ENCODE measurements around the gene BCCIP.
A peak's percentile ranks its signal among the peaks of the same experiment; 100 is the strongest.

BCCIP gene

GRCh38 chr10:125845617-125846016, 22.3 kb downstream of the BCCIP start:
- H3K27ac Mint-ChIP-seq = no peak overlapping the region

GRCh38 chr10:125846894-125847293, 23.5 kb downstream of the BCCIP start:
- no peak overlapping the region for H3K4me3 Mint-ChIP-seq
- no peaks in the 10 kb centered on the region for H3K4me1 Mint-ChIP-seq
- H3K9me3 Mint-ChIP-seq = no peaks in the 10 kb centered on the region
- ATAC-seq (no peak), DNase-seq (no peak)
- no peak overlapping the region for H3K27ac Mint-ChIP-seq
- H3K36me3 Mint-ChIP-seq (ENCODE audit: low read depth) = peaks cover 17% of the 10 kb centered on the region
- no peaks in the 10 kb centered on the region for H3K27me3 Mint-ChIP-seq

More at GRCh38 chr10:125845617-125846016, 22.3 kb downstream of the BCCIP start:
- Mint-ChIP-seq H3K27me3 (no peaks in the 10 kb centered on the region), H3K4me1 (no peaks in the 10 kb centered on the region), H3K4me3 (no peak overlapping the region), H3K9me3 (no peaks in the 10 kb centered on the region), H3K36me3 (ENCODE audit: low read depth) (peaks cover 19% of the 10 kb centered on the region)
- ATAC-seq (no peak), DNase-seq (no peak)

GRCh38 chr10:125848371-125848770, 25.0 kb downstream of the BCCIP start:
- Mint-ChIP-seq H3K9me3 (no peaks in the 10 kb centered on the region), H3K4me3 (no peak overlapping the region), H3K4me1 (no peaks in the 10 kb centered on the region), H3K27me3 (no peaks in the 10 kb centered on the region), H3K36me3 (ENCODE audit: low read depth) (peaks cover 20% of the 10 kb centered on the region), H3K27ac (no peak overlapping the region)
- DNase-seq (no peak), ATAC-seq (no peak)

GRCh38 chr10:125848857-125849256, 25.5 kb downstream of the BCCIP start:
- no peak overlapping the region for H3K4me3 Mint-ChIP-seq
- DNase-seq = no peak
- no peak for ATAC-seq

GRCh38 chr10:125849448-125849847, 26.1 kb downstream of the BCCIP start:
- Mint-ChIP-seq H3K9me3 (no peaks in the 10 kb centered on the region), H3K4me3 (no peak overlapping the region), H3K4me1 (no peaks in the 10 kb centered on the region), H3K27ac (no peak overlapping the region), H3K36me3 (ENCODE audit: low read depth) (peaks cover 22% of the 10 kb centered on the region), H3K27me3 (no peaks in the 10 kb centered on the region)
- DNase-seq = no peak
- ATAC-seq = no peak

More at GRCh38 chr10:125848857-125849256, 25.5 kb downstream of the BCCIP start:
- Mint-ChIP-seq H3K36me3 (ENCODE audit: low read depth) (peaks cover 20% of the 10 kb centered on the region), H3K9me3 (no peaks in the 10 kb centered on the region), H3K4me1 (no peaks in the 10 kb centered on the region), H3K27ac (no peak overlapping the region), H3K27me3 (no peaks in the 10 kb centered on the region)

GRCh38 chr10:125850766-125851731, 27.7 kb downstream of the BCCIP start:
- ATAC-seq = no peak
- no peak overlapping the region for H3K27ac Mint-ChIP-seq

GRCh38 chr10:125852487-125852886, 29.1 kb downstream of the BCCIP start:
- peaks cover 18% of the 10 kb centered on the region for H3K36me3 Mint-ChIP-seq (ENCODE audit: low read depth)
- ATAC-seq (no peak), DNase-seq (no peak)
- H3K4me3 Mint-ChIP-seq = no peak overlapping the region
- no peaks in the 10 kb centered on the region for H3K9me3 Mint-ChIP-seq
- no peaks in the 10 kb centered on the region for H3K4me1 Mint-ChIP-seq
- no peak overlapping the region for H3K27ac Mint-ChIP-seq
- no peaks in the 10 kb centered on the region for H3K27me3 Mint-ChIP-seq

More at GRCh38 chr10:125850766-125851731, 27.7 kb downstream of the BCCIP start:
- Mint-ChIP-seq H3K27me3 (no peaks in the 10 kb centered on the region), H3K4me3 (no peak overlapping the region), H3K36me3 (ENCODE audit: low read depth) (peaks cover 25% of the 10 kb centered on the region), H3K9me3 (no peaks in the 10 kb centered on the region), H3K4me1 (no peaks in the 10 kb centered on the region)
- no peak for DNase-seq

GRCh38 chr10:125857185-125857760, 33.9 kb downstream of the BCCIP start:
- no peak for DNase-seq
- H3K4me3 Mint-ChIP-seq = no peak overlapping the region
- H3K27ac Mint-ChIP-seq = no peak overlapping the region
- no peak for ATAC-seq
- no peaks in the 10 kb centered on the region for H3K4me1 Mint-ChIP-seq
- H3K27me3 Mint-ChIP-seq = no peaks in the 10 kb centered on the region
- H3K9me3 Mint-ChIP-seq = no peaks in the 10 kb centered on the region
- H3K36me3 Mint-ChIP-seq (ENCODE audit: low read depth) = peaks cover 7% of the 10 kb centered on the region

GRCh38 chr10:125859128-125859817, 35.9 kb downstream of the BCCIP start:
- Mint-ChIP-seq H3K27me3 (no peaks in the 10 kb centered on the region), H3K27ac (no peak overlapping the region), H3K9me3 (no peaks in the 10 kb centered on the region), H3K4me3 (no peak overlapping the region), H3K4me1 (no peaks in the 10 kb centered on the region), H3K36me3 (ENCODE audit: low read depth) (peaks cover 9% of the 10 kb centered on the region)
- ATAC-seq = no peak
- no peak for DNase-seq

- DNase-seq (no peak), ATAC-seq (no peak)
- H3K27ac Mint-ChIP-seq = no peak overlapping the region
- no peak overlapping the region for H3K4me3 Mint-ChIP-seq
- no peaks in the 10 kb centered on the region for H3K9me3 Mint-ChIP-seq
- H3K27me3 Mint-ChIP-seq = no peaks in the 10 kb centered on the region
- no peaks in the 10 kb centered on the region for H3K4me1 Mint-ChIP-seq
- H3K36me3 Mint-ChIP-seq (ENCODE audit: low read depth) = peaks cover 4% of the 10 kb centered on the region
These were observed 41.8 kb downstream of the BCCIP start for GRCh38 chr10:125865120-125865519.

GRCh38 chr10:125866421-125867029, 43.2 kb downstream of the BCCIP start:
- H3K4me1 Mint-ChIP-seq = no peaks in the 10 kb centered on the region
- no peak overlapping the region for H3K4me3 Mint-ChIP-seq
- no peak overlapping the region for H3K27ac Mint-ChIP-seq
- no peak for DNase-seq
- ATAC-seq = no peak
- peaks cover 4% of the 10 kb centered on the region for H3K36me3 Mint-ChIP-seq (ENCODE audit: low read depth)
- H3K9me3 Mint-ChIP-seq = no peaks in the 10 kb centered on the region
- H3K27me3 Mint-ChIP-seq = no peaks in the 10 kb centered on the region

- ATAC-seq = peak; percentile 40
- Mint-ChIP-seq H3K4me3 (no peak overlapping the region), H3K4me1 (no peaks in the 10 kb centered on the region), H3K27ac (no peak overlapping the region), H3K36me3 (ENCODE audit: low read depth) (peaks cover 4% of the 10 kb centered on the region), H3K27me3 (no peaks in the 10 kb centered on the region), H3K9me3 (no peaks in the 10 kb centered on the region)
- DNase-seq = no peak
These were observed 45.1 kb downstream of the BCCIP start for GRCh38 chr10:125868372-125868975.

- Mint-ChIP-seq H3K4me1 (no peaks in the 10 kb centered on the region), H3K27me3 (no peaks in the 10 kb centered on the region), H3K4me3 (no peak overlapping the region), H3K9me3 (no peaks in the 10 kb centered on the region), H3K27ac (no peak overlapping the region), H3K36me3 (ENCODE audit: low read depth) (peaks cover 17% of the 10 kb centered on the region)
- DNase-seq (no peak), ATAC-seq (no peak)
These were observed 48.0 kb downstream of the BCCIP start for GRCh38 chr10:125871338-125871737.
